WTC11 (cell line): ENCODE data around the gene SRC.

Experiments
- ATF3 ChIP-seq: sonication (generic); formaldehyde crosslinking; conservative IDR thresholded peaks from 2 replicates; pipeline ENCODE4 v1.8.1; 2022; ENCODE audit warnings: mild to moderate bottlenecking, missing genetic modification reagents
- CTCF ChIP-seq: fragments of 200-600 bp; IDR thresholded peaks from 2 replicates; pipeline ENCODE4 v1.8.0; 2022; ENCODE audit warnings: antibody characterized with exemption
- E2F4 ChIP-seq: sonication (generic); formaldehyde crosslinking; IDR thresholded peaks from 2 replicates; pipeline ENCODE4 v1.8.1; 2022; ENCODE audit warnings: low read depth, mild to moderate bottlenecking, moderate library complexity, missing genetic modification reagents, borderline replicate concordance
- JUN ChIP-seq: sonication (generic); formaldehyde crosslinking; IDR thresholded peaks from 2 replicates; pipeline ENCODE4 v1.8.0; 2023; ENCODE audit warnings: mild to moderate bottlenecking, missing genetic modification reagents
- ZNF425 ChIP-seq: fragments of 250-450 bp; sonication (Bioruptor Pico); conservative IDR thresholded peaks from 2 replicates; pipeline ENCODE4 v1.9.0; 2021; ENCODE audit warnings: mild to moderate bottlenecking
- ZNF512 ChIP-seq: sonication (generic); formaldehyde crosslinking; IDR thresholded peaks from 2 replicates; pipeline ENCODE4 v1.8.1; 2022; ENCODE audit warnings: missing genetic modification reagents, borderline replicate concordance
- ZNF671 ChIP-seq: fragments of 250-450 bp; sonication (Bioruptor Pico); IDR thresholded peaks from 2 replicates; pipeline ENCODE4 v1.8.0; 2021; ENCODE audit warnings: mild to moderate bottlenecking

GRCh38 chr20:37390503-37390890 lies 44.6 kb downstream of the SRC start:
- TF ChIP-seq CTCF (no peak), E2F4 (CRISPR knock-in tag) (no peak), ZNF425 (CRISPR knock-in tag) (no peak), JUN (CRISPR knock-in tag) (no peak), ATF3 (CRISPR knock-in tag) (no peak), ZNF512 (no peak), ZNF671 (no peak)
